ENCODE results near the gene BMPR1A. TPM values are rescaled to one million over a fixed set of nuclear protein-coding genes. Genes with fewer than 3 reads are reported as not detected.
A peak's percentile ranks its signal among the peaks of the same experiment; 100 is the strongest.

Gene BMPR1A
- total and polyA plus RNA-seq, 7 experiments from 2014 or later: 2.1 to 11.3 (median 5.6) TPM

DNA sequence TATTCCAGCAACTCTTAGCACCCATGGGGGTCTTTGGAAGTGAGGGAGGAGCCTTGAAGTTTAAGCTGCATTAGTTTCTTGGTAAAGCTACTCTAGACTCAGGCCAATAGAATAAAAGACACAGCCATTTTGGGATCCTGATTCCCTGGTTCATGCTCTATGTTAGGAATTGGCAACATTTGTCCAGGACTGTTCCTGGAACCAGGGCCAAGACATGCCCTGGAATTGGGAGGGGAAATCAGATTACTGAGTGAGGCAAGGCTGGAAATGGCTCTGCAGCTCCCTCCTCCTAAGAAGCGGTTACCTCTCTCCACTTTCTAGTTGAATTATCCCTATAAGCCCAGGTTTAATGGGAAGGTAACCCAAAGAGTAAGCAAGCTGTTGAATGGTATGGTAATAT lies 14.2 kb upstream of the BMPR1A start:
- Mint-ChIP-seq H3K27ac (no peak overlapping the region), H3K9me3 (no peaks in the 10 kb centered on the region), H3K27me3 (peaks cover 5 to 16% (median 9%) of the 10 kb centered on the region in 5 donors), H3K4me3 (no peak overlapping the region), H3K36me3 (no peaks in the 10 kb centered on the region), H3K4me1 (no peaks in the 10 kb centered on the region)
- H3K27ac ChIP-seq (ENCODE audit: low read depth, low read length): no peak overlapping the region
- H3K27me3 ChIP-seq (ENCODE audit: control insufficient read depth in 2 of 2, insufficient read depth in 2 of 2, low read length in 2 of 2): no peaks in the 10 kb centered on the region
- no peak for ATAC-seq
- no peaks in the 10 kb centered on the region for H3K36me3 ChIP-seq (ENCODE audit: control insufficient read depth in 2 of 3, insufficient read depth in 3 of 3, low read length in 3 of 3)
- intact Hi-C loops (cut with micrococcal nuclease): no loop called here
- no peaks in the 10 kb centered on the region for H3K4me1 ChIP-seq (ENCODE audit: control insufficient read depth in 2 of 2, insufficient read depth in 2 of 2, low read length in 2 of 2)
- no peak for DNase-seq
- H3K4me3 ChIP-seq (ENCODE audit: low read length): no peak overlapping the region
- POLR2A ChIA-PET: no interaction called here
- H3K9me3 ChIP-seq (ENCODE audit: control insufficient read depth in 2 of 3, low read length in 3 of 3): no peaks in the 10 kb centered on the region
- CTCF ChIA-PET: no interaction called here

DNA sequence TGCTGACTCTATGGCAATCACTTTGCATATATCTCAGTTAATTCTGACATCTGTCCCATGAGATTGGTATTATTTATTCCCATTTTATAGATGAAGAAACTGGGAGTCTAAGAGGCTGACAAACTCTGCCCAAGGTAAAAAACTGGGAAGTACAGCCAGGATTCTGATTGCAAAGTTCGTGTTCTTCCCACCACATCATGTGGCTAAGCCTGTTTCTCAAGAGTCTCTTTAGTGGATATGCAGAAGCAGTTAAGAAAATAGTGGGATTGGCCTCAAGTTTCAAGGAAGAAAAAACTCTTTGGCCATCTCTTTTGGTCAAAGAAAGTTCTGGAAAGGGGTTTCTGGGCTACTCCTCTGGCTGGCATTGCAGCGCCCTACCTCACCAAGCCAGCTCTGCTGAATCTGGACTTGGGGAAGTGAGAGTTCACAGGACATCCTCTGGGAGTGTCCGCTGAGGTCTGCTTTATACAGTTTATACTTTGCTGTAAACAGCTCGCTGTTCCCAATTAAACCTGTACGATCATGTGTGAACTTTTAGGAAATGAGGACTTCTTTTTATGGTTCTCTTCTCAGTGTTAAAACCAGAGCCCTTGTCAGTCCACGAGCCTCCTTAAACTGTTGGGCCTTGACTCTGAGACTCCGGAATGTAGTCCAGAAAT lies 12.2 kb upstream of the BMPR1A start:
- intact Hi-C loops (cut with micrococcal nuclease): no loop called here
- Histone ChIP-seq H3K36me3 (ENCODE audit: control insufficient read depth in 2 of 3, insufficient read depth in 3 of 3, low read length in 3 of 3) (no peaks in the 10 kb centered on the region), H3K27me3 (ENCODE audit: control insufficient read depth in 2 of 2, insufficient read depth in 2 of 2, low read length in 2 of 2) (no peaks in the 10 kb centered on the region), H3K9me3 (ENCODE audit: control insufficient read depth in 2 of 3, low read length in 3 of 3) (no peaks in the 10 kb centered on the region), H3K4me3 (ENCODE audit: low read length) (no peak overlapping the region), H3K4me1 (ENCODE audit: control insufficient read depth in 2 of 2, insufficient read depth in 2 of 2, low read length in 2 of 2) (no peaks in the 10 kb centered on the region), H3K27ac (ENCODE audit: low read depth, low read length) (no peak overlapping the region)
- Mint-ChIP-seq H3K4me1 (peaks cover 0 to 6% (median 0%) of the 10 kb centered on the region in 7 donors), H3K9me3 (no peaks in the 10 kb centered on the region), H3K36me3 (no peaks in the 10 kb centered on the region), H3K27me3 (peaks cover 5 to 21% (median 9%) of the 10 kb centered on the region in 5 donors), H3K4me3 (no peak overlapping the region), H3K27ac (no peak overlapping the region)
- ChIA-PET POLR2A (no interaction called here), CTCF (interaction anchor here (0.6 kb wide), 1 partner anchor 156 kb away, joined by 3 read pairs; no protein-coding TSS in a partner anchor)
- no peak for DNase-seq
- ATAC-seq: no peak

DNA sequence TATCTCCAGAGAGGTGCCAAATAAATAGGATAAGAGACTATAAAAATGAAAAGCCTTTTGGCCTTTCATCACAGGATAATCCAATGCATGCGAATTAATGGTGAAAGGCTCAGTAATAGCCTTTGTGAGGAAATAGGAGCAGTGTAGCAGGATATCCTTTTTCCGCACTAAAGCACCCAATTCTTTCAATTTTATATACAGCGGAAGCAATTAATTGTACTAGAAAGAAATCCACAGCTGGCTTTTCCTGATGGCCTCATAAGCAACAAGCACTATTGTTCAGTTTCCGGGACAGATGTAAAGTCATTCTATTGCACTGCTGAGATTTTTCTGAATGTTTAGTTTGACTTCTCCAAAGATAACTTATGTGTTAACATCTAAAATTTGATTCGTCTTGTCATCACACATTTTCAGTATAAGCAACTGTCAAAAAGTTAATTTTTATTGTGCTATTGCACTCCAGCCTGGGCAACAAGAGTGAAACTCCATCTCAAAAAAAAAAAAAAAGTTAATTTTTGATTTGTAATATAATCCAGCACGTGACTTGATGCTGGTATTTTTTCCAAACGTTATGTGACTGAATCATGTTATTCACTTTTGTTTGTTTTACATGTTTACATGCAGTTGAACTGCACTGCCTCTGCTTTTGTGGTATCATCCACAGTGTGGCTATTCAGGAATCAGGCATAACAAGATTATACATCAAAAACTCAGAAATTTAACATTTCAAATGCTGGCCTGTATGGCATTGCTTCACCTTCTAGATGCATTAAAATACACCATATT lies 8.4 kb upstream of the BMPR1A start:
- Histone ChIP-seq H3K9me3 (ENCODE audit: control insufficient read depth in 2 of 3, low read length in 3 of 3) (no peaks in the 10 kb centered on the region), H3K4me3 (ENCODE audit: low read length) (no peak overlapping the region), H3K36me3 (ENCODE audit: control insufficient read depth in 2 of 3, insufficient read depth in 3 of 3, low read length in 3 of 3) (no peaks in the 10 kb centered on the region), H3K27ac (ENCODE audit: low read depth, low read length) (no peak overlapping the region), H3K4me1 (ENCODE audit: control insufficient read depth in 2 of 2, insufficient read depth in 2 of 2, low read length in 2 of 2) (no peaks in the 10 kb centered on the region), H3K27me3 (ENCODE audit: control insufficient read depth in 2 of 2, insufficient read depth in 2 of 2, low read length in 2 of 2) (no peaks in the 10 kb centered on the region)
- H3K4me1 Mint-ChIP-seq: peaks cover 0 to 11% (median 5%) of the 10 kb centered on the region in 7 donors
- POLR2A ChIA-PET: no interaction called here
- ATAC-seq (no peak), DNase-seq (no peak)
- intact Hi-C loops (cut with micrococcal nuclease): no loop called here
- no peak overlapping the region for H3K4me3 Mint-ChIP-seq
- peaks cover 0 to 9% (median 0%) of the 10 kb centered on the region in 5 donors for H3K27me3 Mint-ChIP-seq
- CTCF ChIA-PET: no interaction called here
- no peaks in the 10 kb centered on the region for H3K9me3 Mint-ChIP-seq
- no peak overlapping the region for H3K27ac Mint-ChIP-seq
- no peaks in the 10 kb centered on the region for H3K36me3 Mint-ChIP-seq

DNA sequence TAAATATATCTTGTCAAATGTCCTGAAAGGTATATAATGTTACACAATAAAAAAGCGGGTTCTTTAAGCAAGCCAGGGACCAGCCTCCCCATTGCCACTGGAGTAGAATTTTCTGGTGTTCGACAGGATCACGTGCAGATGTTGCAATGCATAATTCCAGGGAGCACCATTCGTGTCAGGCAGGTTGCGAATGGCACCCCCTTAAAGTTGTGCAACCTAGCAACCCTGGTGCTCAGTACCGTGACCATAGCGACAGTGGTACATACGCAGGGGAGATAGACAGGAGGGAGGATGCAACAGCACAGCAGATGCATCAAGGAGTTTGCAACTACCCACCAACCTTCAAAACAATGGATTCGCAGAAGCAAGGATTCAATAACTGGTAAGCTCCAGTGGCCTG lies 6.6 kb upstream of the BMPR1A start:
- Mint-ChIP-seq H3K9me3 (no peaks in the 10 kb centered on the region), H3K4me3 (no peak overlapping the region), H3K27ac (no peak overlapping the region), H3K27me3 (peaks cover 0 to 9% (median under 1%) of the 10 kb centered on the region in 5 donors), H3K4me1 (peaks cover 0 to 18% (median 5%) of the 10 kb centered on the region in 7 donors), H3K36me3 (no peaks in the 10 kb centered on the region)
- ChIA-PET CTCF (no interaction called here), POLR2A (no interaction called here)
- Histone ChIP-seq H3K4me3 (ENCODE audit: low read length) (no peak overlapping the region), H3K4me1 (ENCODE audit: control insufficient read depth in 2 of 2, insufficient read depth in 2 of 2, low read length in 2 of 2) (no peaks in the 10 kb centered on the region), H3K27ac (ENCODE audit: low read depth, low read length) (no peak overlapping the region), H3K27me3 (ENCODE audit: control insufficient read depth in 2 of 2, insufficient read depth in 2 of 2, low read length in 2 of 2) (no peaks in the 10 kb centered on the region), H3K9me3 (ENCODE audit: control insufficient read depth in 2 of 3, low read length in 3 of 3) (no peaks in the 10 kb centered on the region), H3K36me3 (ENCODE audit: control insufficient read depth in 2 of 3, insufficient read depth in 3 of 3, low read length in 3 of 3) (no peaks in the 10 kb centered on the region)
- DNase-seq (no peak), ATAC-seq (no peak)
- intact Hi-C loops (cut with micrococcal nuclease): no loop called here

DNA sequence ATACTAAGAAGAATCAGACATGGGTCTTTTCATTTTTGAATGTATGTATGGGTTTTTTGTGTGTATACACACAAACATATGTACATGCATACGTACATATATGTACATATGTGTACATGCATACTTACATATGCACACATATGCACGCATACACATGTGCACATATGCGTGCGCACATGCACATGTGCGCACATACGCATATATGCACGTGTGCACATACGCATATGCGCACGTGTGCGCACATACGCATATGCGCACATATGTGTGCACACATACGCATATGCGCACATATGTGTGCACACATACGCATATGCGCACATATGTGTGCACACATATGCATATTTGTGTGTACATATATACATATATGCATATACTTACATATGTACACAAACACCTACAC lies 4.9 kb upstream of the BMPR1A start:
- DNase-seq (no peak), ATAC-seq (no peak)
- Mint-ChIP-seq H3K9me3 (no peaks in the 10 kb centered on the region), H3K36me3 (no peaks in the 10 kb centered on the region), H3K4me1 (peaks cover 0 to 22% (median 13%) of the 10 kb centered on the region in 7 donors), H3K4me3 (no peak overlapping the region), H3K27me3 (peaks cover 0 to 17% (median 0%) of the 10 kb centered on the region in 5 donors), H3K27ac (no peak overlapping the region)
- Histone ChIP-seq H3K4me3 (ENCODE audit: low read length) (no peak overlapping the region), H3K4me1 (ENCODE audit: control insufficient read depth in 2 of 2, insufficient read depth in 2 of 2, low read length in 2 of 2) (no peaks in the 10 kb centered on the region), H3K36me3 (ENCODE audit: control insufficient read depth in 2 of 3, insufficient read depth in 3 of 3, low read length in 3 of 3) (no peaks in the 10 kb centered on the region), H3K27me3 (ENCODE audit: control insufficient read depth in 2 of 2, insufficient read depth in 2 of 2, low read length in 2 of 2) (no peaks in the 10 kb centered on the region), H3K27ac (ENCODE audit: low read depth, low read length) (no peak overlapping the region), H3K9me3 (ENCODE audit: control insufficient read depth in 2 of 3, low read length in 3 of 3) (no peaks in the 10 kb centered on the region)
- intact Hi-C loops (cut with micrococcal nuclease): no loop called here
- CTCF ChIA-PET: no interaction called here
- POLR2A ChIA-PET: no interaction called here

DNA sequence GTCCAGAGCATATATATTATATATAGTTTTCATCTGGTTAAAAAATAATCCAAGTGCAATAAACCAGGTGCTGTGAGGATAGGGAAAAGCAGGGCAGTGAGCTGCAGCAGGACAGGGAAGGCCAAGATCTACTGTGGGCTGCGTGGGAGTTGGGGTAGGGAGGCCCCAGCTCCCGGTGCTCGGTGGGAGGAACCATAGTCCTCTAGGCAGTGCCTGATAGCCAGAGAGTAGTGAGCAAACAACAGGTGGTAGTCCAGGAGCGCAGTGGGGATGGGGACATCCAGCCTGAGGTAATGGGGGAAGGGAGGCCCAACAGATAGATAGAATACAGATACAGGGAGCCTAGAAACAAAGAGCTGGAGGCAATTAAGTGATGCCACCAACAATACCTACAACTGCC lies 4.1 kb upstream of the BMPR1A start:
- H3K4me3 Mint-ChIP-seq: peak overlapping the region in 1 of 10 donors; percentile 26
- Histone ChIP-seq H3K9me3 (ENCODE audit: control insufficient read depth in 2 of 3, low read length in 3 of 3) (no peaks in the 10 kb centered on the region), H3K4me1 (ENCODE audit: control insufficient read depth in 2 of 2, insufficient read depth in 2 of 2, low read length in 2 of 2) (peaks cover under 1 to 3% of the 10 kb centered on the region in 2 donors), H3K4me3 (ENCODE audit: low read length) (no peak overlapping the region), H3K27ac (ENCODE audit: low read depth, low read length) (no peak overlapping the region), H3K36me3 (ENCODE audit: control insufficient read depth in 2 of 3, insufficient read depth in 3 of 3, low read length in 3 of 3) (no peaks in the 10 kb centered on the region), H3K27me3 (ENCODE audit: control insufficient read depth in 2 of 2, insufficient read depth in 2 of 2, low read length in 2 of 2) (no peaks in the 10 kb centered on the region)
- H3K4me1 Mint-ChIP-seq: peaks cover under 1 to 23% (median 14%) of the 10 kb centered on the region in 7 donors
- intact Hi-C loops (cut with micrococcal nuclease): no loop called here
- H3K27ac Mint-ChIP-seq: peak overlapping the region in 1 of 9 donors; percentile 76
- no peak for ATAC-seq
- H3K36me3 Mint-ChIP-seq: no peaks in the 10 kb centered on the region
- peaks cover under 1 to 18% (median under 1%) of the 10 kb centered on the region in 5 donors for H3K27me3 Mint-ChIP-seq
- peaks cover 0 to under 1% (median 0%) of the 10 kb centered on the region in 11 donors for H3K9me3 Mint-ChIP-seq
- POLR2A ChIA-PET: no interaction called here
- no peak for DNase-seq
- CTCF ChIA-PET: interaction anchor here (0.6 kb wide), 1 partner anchor 1584 kb away, joined by 3 read pairs; no protein-coding TSS in a partner anchor
